HepG2 (cell line): ENCODE measurements around the gene PROX1. TPM values are rescaled to one million over a fixed set of nuclear protein-coding genes. Genes with fewer than 3 reads are reported as not detected.

ENCODE experiments used
- ATAD3A ChIP-seq: sonication (generic); formaldehyde crosslinking; IDR thresholded peaks from 2 replicates; pipeline ENCODE4 v1.4.0; 2020; ENCODE audit warnings: missing genetic modification reagents
- CAMTA2 ChIP-seq: sonication (generic); formaldehyde crosslinking; IDR thresholded peaks from 2 replicates; pipeline ENCODE4 v1.4.0; 2020; ENCODE audit warnings: mild to moderate bottlenecking, missing genetic modification reagents, borderline replicate concordance
- EHMT2 ChIP-seq: fragments of 200-600 bp; sonication (generic); IDR thresholded peaks from 2 replicates; pipeline ENCODE4 v1.7.0; 2017; ENCODE audit warnings: antibody characterized with exemption, low read depth, low read length, borderline replicate concordance
- HES4 ChIP-seq: sonication (generic); formaldehyde crosslinking; IDR thresholded peaks from 2 replicates; pipeline ENCODE4 v1.9.0; 2021; ENCODE audit warnings: mild to moderate bottlenecking, missing genetic modification reagents, borderline replicate concordance
- NAIF1 ChIP-seq: sonication (generic); formaldehyde crosslinking; IDR thresholded peaks from 2 replicates; pipeline ENCODE4 v1.5.0; 2020; ENCODE audit warnings: mild to moderate bottlenecking, missing genetic modification reagents, borderline replicate concordance
- NCOA2 ChIP-seq: sonication (generic); formaldehyde crosslinking; IDR thresholded peaks from 2 replicates; pipeline ENCODE4 v1.8.0; 2022; ENCODE audit warnings: inconsistent platforms
- RFX3 ChIP-seq: IDR thresholded peaks from 2 replicates; pipeline ENCODE4 v1.6.1; 2016; ENCODE audit warnings: missing biosample characterization, missing genetic modification reagents
- STAG1 ChIP-seq: sonication (generic); formaldehyde crosslinking; IDR thresholded peaks from 2 replicates; pipeline ENCODE4 v1.4.0; 2020; ENCODE audit warnings: missing genetic modification reagents
- ZFP90 ChIP-seq: sonication (generic); formaldehyde crosslinking; IDR thresholded peaks from 2 replicates; pipeline ENCODE4 v1.8.0; 2022; ENCODE audit warnings: missing genetic modification reagents, mild to moderate bottlenecking, inconsistent platforms, borderline replicate concordance
- ZNF274 ChIP-seq: sonication (generic); formaldehyde crosslinking; IDR thresholded peaks from 2 replicates; pipeline ENCODE4 v1.5.1; 2020; ENCODE audit warnings: mild to moderate bottlenecking, missing genetic modification reagents
- ZNF660 ChIP-seq: sonication (generic); formaldehyde crosslinking; IDR thresholded peaks from 2 replicates; pipeline ENCODE4 v1.5.1; 2020; ENCODE audit warnings: mild to moderate bottlenecking, low read depth, missing genetic modification reagents, borderline replicate concordance
- ZNF816 ChIP-seq: sonication (generic); formaldehyde crosslinking; IDR thresholded peaks from 2 replicates; pipeline ENCODE4 v1.8.0; 2022; ENCODE audit warnings: missing genetic modification reagents, mild to moderate bottlenecking, borderline replicate concordance
- polyA plus RNA-seq, 8 experiments: library from polyadenylated mRNA; depleted of rRNA in 3 of 8; stranded (reverse) in 7 of 8; unstranded in 1 of 8; fragments of >200 nt; fragmentation: Illumina TruSeq in 4 of 8; extraction: Trizol in 4 of 8; gene quantifications; 2 replicates each; pipeline versions ENCODE4 v1.2.1 to v1.2.3, GENCODE V29; 2011 to 2016; ENCODE audit warnings: low read depth in 4 of 8, missing spikeins in 1 of 8, mixed read lengths in 1 of 8; ENCODE audit not compliant: insufficient read depth in 1 of 8
- total RNA-seq, 5 experiments: library from RNA; depleted of rRNA; stranded (reverse); fragments of >200 nt; fragmentation: Illumina TruSeq; extraction: Trizol; gene quantifications; 2 replicates each; pipeline ENCODE4 v1.2.3, GENCODE V29; 2016; ENCODE audit warnings: low read depth in 1 of 5
- TF ChIP-seq, protein P1 (sequence below): sonication (generic); formaldehyde crosslinking; conservative IDR thresholded peaks from 2 replicates; pipeline ENCODE4 v1.5.0; 2020; ENCODE audit warnings: missing genetic modification reagents
- TF ChIP-seq, protein P2 (sequence below): sonication (generic); formaldehyde crosslinking; IDR thresholded peaks from 2 replicates; pipeline ENCODE4 v1.4.0; 2020; ENCODE audit warnings: mild to moderate bottlenecking, missing genetic modification reagents
- TF ChIP-seq, protein P3 (sequence below): sonication (generic); formaldehyde crosslinking; IDR thresholded peaks from 2 replicates; pipeline ENCODE4 v1.8.1; 2023; ENCODE audit warnings: mild to moderate bottlenecking, missing genetic modification reagents
- TF ChIP-seq, protein P4 (sequence below): sonication (generic); formaldehyde crosslinking; IDR thresholded peaks from 2 replicates; pipeline ENCODE4 v1.5.0; 2020; ENCODE audit warnings: mild to moderate bottlenecking, low read depth, missing genetic modification reagents, borderline replicate concordance
- TF ChIP-seq, protein P5 (sequence below): sonication (generic); formaldehyde crosslinking; IDR thresholded peaks from 2 replicates; pipeline ENCODE4 v1.5.1; 2020; ENCODE audit warnings: missing genetic modification reagents, mild to moderate bottlenecking, borderline replicate concordance

Gene PROX1
- total and polyA plus RNA-seq, 2 of the 13 experiments (the other 11 are each of a cell fraction or from before 2014, with no cell fraction given) = 12.3 to 30.2 TPM

DNA sequence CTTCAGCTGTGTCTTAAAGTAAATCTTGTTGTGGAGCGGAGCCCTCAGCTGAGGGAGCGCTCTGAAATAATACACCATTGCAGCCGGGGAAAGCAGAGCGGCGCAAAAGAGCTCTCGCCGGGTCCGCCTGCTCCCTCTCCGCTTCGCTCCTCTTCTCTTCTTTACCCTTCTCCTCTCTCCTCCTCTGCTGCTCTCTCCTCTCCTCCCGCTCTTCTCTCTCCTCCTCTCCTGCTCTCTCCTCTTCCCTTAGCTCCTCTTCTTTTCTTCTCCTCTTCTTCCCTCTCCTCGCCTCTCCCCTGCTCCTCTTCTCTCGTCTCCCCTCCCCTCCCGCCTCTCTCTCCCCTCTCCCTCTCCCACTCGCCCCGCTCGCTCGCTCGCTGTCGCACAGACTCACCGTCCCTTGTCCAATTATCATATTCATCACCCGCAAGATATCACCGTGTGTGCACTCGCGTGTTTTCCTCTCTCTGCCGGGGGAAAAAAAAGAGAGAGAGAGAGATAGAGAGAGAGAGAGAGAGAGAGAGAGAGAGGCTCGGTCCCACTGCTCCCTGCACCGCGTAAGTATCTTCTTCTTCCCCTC lies at the start of gene PROX1 (continued):
- no peak for TF ChIP-seq RFX3 (CRISPR knock-in tag)
- no peak for TF ChIP-seq ZNF274 (CRISPR knock-in tag)
- TF ChIP-seq, protein P1, sequence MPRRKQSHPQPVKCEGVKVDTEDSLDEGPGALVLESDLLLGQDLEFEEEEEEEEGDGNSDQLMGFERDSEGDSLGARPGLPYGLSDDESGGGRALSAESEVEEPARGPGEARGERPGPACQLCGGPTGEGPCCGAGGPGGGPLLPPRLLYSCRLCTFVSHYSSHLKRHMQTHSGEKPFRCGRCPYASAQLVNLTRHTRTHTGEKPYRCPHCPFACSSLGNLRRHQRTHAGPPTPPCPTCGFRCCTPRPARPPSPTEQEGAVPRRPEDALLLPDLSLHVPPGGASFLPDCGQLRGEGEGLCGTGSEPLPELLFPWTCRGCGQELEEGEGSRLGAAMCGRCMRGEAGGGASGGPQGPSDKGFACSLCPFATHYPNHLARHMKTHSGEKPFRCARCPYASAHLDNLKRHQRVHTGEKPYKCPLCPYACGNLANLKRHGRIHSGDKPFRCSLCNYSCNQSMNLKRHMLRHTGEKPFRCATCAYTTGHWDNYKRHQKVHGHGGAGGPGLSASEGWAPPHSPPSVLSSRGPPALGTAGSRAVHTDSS (CRISPR knock-in tag) = no peak
- no peak for TF ChIP-seq NAIF1
- TF ChIP-seq ZFP90 (CRISPR knock-in tag) = 0 out of 2 replicates have a peak, but pooled peaks have one; percentile 7
- TF ChIP-seq ZNF816 (CRISPR knock-in tag) = no peak
- 0 out of 2 replicates have a peak, but pooled peaks have one; percentile 15 for TF ChIP-seq STAG1 (CRISPR knock-in tag)
- TF ChIP-seq, protein P2, sequence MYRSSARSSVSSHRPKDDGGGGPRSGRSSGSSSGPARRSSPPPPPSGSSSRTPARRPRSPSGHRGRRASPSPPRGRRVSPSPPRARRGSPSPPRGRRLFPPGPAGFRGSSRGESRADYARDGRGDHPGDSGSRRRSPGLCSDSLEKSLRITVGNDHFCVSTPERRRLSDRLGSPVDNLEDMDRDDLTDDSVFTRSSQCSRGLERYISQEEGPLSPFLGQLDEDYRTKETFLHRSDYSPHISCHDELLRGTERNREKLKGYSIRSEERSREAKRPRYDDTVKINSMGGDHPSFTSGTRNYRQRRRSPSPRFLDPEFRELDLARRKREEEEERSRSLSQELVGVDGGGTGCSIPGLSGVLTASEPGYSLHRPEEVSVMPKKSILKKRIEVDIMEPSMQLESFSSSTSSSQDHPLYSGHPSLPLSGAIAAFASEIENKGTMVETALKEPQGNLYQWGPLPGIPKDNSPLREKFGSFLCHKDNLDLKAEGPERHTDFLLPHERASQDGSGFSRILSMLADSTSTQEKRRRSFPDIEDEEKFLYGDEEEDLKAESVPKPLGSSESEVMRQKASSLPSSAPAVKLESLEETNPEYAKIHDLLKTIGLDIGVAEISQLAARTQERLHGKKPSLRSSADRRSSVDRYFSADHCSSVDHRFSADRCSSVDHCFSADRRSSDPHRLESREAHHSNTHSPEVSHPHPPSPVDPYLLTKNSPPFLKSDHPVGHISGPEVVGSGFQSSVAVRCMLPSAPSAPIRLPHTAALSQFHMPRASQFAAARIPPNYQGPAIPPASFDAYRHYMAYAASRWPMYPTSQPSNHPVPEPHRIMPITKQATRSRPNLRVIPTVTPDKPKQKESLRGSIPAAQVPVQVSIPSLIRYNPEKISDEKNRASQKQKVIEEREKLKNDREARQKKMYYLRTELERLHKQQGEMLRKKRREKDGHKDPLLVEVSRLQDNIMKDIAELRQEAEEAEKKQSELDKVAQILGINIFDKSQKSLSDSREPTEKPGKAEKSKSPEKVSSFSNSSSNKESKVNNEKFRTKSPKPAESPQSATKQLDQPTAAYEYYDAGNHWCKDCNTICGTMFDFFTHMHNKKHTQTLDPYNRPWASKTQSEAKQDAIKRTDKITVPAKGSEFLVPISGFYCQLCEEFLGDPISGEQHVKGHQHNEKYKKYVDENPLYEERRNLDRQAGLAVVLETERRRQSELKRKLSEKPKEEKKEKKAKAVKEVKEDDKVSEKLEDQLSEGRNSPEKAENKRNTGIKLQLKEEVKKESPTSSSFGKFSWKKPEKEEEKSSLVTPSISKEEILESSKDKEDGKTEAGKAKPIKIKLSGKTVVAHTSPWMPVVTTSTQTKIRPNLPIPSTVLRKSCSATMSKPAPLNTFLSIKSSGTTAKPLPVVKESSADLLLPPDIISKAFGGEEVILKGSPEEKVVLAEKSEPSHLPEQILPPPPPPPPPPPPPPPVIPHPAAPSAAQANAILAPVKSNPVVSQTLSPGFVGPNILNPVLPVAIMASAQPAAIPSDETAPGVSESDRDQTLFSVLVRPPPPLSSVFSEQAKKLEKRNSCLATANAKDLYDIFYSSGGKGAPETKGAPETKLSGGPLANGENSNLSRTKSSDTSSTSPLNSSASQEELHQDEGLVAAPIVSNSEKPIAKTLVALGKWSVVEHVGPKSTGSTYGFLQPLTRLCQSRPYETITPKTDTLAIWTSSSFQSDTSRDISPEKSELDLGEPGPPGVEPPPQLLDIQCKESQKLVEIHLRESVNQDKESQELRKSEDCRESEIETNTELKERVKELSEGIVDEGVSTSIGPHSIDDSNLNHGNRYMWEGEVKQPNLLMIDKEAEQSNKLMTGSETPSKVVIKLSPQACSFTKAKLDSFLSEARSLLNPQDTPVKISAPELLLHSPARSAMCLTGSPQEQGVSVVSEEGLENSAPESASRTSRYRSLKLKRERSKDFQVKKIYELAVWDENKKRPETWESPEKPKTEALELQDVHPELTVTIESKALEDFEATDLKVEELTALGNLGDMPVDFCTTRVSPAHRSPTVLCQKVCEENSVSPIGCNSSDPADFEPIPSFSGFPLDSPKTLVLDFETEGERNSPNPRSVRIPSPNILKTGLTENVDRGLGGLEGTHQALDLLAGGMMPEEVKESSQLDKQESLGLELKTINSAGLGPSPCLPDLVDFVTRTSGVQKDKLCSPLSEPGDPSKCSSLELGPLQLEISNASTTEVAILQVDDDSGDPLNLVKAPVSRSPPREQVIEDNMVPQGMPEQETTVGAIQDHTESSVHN (CRISPR knock-in tag) = no peak
- TF ChIP-seq, protein P3, sequence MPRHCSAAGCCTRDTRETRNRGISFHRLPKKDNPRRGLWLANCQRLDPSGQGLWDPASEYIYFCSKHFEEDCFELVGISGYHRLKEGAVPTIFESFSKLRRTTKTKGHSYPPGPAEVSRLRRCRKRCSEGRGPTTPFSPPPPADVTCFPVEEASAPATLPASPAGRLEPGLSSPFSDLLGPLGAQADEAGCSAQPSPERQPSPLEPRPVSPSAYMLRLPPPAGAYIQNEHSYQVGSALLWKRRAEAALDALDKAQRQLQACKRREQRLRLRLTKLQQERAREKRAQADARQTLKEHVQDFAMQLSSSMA (CRISPR knock-in tag) = no peak
- TF ChIP-seq, protein P4, sequence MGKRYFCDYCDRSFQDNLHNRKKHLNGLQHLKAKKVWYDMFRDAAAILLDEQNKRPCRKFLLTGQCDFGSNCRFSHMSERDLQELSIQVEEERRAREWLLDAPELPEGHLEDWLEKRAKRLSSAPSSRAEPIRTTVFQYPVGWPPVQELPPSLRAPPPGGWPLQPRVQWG (CRISPR knock-in tag) = no peak
- no peak for TF ChIP-seq ZNF660 (CRISPR knock-in tag)
- TF ChIP-seq, protein P5, sequence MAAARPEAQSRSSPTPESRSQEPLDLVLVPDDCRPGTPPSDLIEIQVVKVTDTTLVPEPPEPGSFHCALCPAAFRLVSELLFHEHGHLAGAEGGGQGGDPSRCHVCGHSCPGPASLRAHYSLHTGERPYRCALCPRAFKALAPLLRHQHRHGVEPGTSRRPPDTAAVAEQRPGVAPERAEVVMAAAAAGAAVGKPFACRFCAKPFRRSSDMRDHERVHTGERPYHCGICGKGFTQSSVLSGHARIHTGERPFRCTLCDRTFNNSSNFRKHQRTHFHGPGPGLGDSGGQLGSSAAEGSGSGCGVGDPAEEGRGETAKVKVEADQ (CRISPR knock-in tag) = peak; percentile 65; the same call in 1 of the 2 replicates
- TF ChIP-seq EHMT2 = no peak
- no peak for TF ChIP-seq CAMTA2 (CRISPR knock-in tag)
- no peak for TF ChIP-seq ATAD3A (CRISPR knock-in tag)
- 0 out of 2 replicates have a peak, but pooled peaks have one; percentile 24 for TF ChIP-seq NCOA2 (CRISPR knock-in tag)
- 0 out of 2 replicates have a peak, but pooled peaks have one; percentile 20 for TF ChIP-seq HES4 (CRISPR knock-in tag)
